H4 (cell line): ENCODE results near the gene KLRG1. TPM values are rescaled to one million over a fixed set of nuclear protein-coding genes. Genes with fewer than 3 reads are reported as not detected.

Experiments
- DNase-seq: peaks from one replicate; pipeline ENCODE4 v3.0.0-alpha.2; 2015; ENCODE audit warnings: low spot score
- total RNA-seq: library from RNA; depleted of rRNA; stranded (reverse); fragments of >200 nt; shearing (Covaris generic); gene quantifications from 2 replicates; pipeline ENCODE4 v1.2.3, GENCODE V29; 2014

The KLRG1 gene
- total RNA-seq, 1 experiment from 2014 or later: 0.66 TPM

GRCh38 chr12:8985213-8985754 is 4.1 kb upstream of the KLRG1 start:
- DNase-seq: no peak

GRCh38 chr12:8987163-8987562 is 2.2 kb upstream of the KLRG1 start:
- no peak for DNase-seq

- no peak for DNase-seq
Measured at GRCh38 chr12:8987685-8988084, 1.7 kb upstream of the KLRG1 start.

- DNase-seq: no peak
Measured at GRCh38 chr12:8991371-8992345, 2.3 kb downstream of the KLRG1 start.

GRCh38 chr12:8993827-8994226 is 4.5 kb downstream of the KLRG1 start:
- DNase-seq: no peak

- no peak for DNase-seq
Measured at GRCh38 chr12:8995021-8995775, 5.9 kb downstream of the KLRG1 start.

- peak; percentile 80 for DNase-seq
Measured at GRCh38 chr12:8996682-8997405, 7.5 kb downstream of the KLRG1 start.

- DNase-seq: no peak
Measured at GRCh38 chr12:9001233-9001632, 11.9 kb downstream of the KLRG1 start.

GRCh38 chr12:9002335-9002734 is 13.0 kb downstream of the KLRG1 start:
- no peak for DNase-seq

GRCh38 chr12:9022592-9022991 is 33.2 kb downstream of the KLRG1 start:
- DNase-seq: no peak

- DNase-seq: no peak
Measured at GRCh38 chr12:9024512-9024911, 35.2 kb downstream of the KLRG1 start.

- DNase-seq: no peak
Measured at GRCh38 chr12:9027161-9028059, 38.1 kb downstream of the KLRG1 start.

- DNase-seq: no peak
Measured at GRCh38 chr12:9030776-9031175, 41.4 kb downstream of the KLRG1 start.

- DNase-seq: no peak
Measured at GRCh38 chr12:9032202-9032964, 43.0 kb downstream of the KLRG1 start.

GRCh38 chr12:9033265-9033887 is 44.0 kb downstream of the KLRG1 start:
- DNase-seq: no peak

- DNase-seq: no peak
Measured at GRCh38 chr12:9034095-9034494, 44.7 kb downstream of the KLRG1 start.

- no peak for DNase-seq
Measured at GRCh38 chr12:9036227-9036626, 46.9 kb downstream of the KLRG1 start.

- no peak for DNase-seq
Measured at GRCh38 chr12:9037431-9037830, 48.1 kb downstream of the KLRG1 start.

GRCh38 chr12:9039397-9039977 is 50.1 kb downstream of the KLRG1 start:
- DNase-seq: peak; percentile 68
